ENCODE measurements around the gene GRIPAP1. TPM values are rescaled to one million over a fixed set of nuclear protein-coding genes. Genes with fewer than 3 reads are reported as not detected.

The GRIPAP1 gene
- total and polyA plus RNA-seq, 2 of the 13 experiments (the other 11 are each of a cell fraction or from before 2014, with no cell fraction given), result 16.1 to 22.6 TPM

DNA sequence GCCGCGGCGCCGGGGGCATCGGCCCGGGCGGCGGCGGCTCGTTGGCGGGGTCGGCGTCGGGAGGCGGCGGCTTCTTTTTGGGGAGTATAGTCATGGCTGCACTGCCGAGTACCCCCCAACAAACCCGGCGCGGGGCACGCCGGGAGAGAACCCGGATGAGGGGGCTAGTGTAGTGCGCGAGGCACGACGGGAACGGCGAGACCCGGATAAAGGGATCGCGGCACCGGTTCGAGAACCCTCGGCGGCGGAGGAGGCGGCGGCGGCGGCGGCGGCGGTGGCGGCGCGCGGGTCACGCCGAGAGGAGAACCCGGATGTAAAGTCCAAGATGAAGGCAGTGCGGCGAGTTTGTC lies 44.6 kb downstream of the GRIPAP1 start, which contains the start of gene OTUD5 (continued):
- TF ChIP-seq, protein P1, sequence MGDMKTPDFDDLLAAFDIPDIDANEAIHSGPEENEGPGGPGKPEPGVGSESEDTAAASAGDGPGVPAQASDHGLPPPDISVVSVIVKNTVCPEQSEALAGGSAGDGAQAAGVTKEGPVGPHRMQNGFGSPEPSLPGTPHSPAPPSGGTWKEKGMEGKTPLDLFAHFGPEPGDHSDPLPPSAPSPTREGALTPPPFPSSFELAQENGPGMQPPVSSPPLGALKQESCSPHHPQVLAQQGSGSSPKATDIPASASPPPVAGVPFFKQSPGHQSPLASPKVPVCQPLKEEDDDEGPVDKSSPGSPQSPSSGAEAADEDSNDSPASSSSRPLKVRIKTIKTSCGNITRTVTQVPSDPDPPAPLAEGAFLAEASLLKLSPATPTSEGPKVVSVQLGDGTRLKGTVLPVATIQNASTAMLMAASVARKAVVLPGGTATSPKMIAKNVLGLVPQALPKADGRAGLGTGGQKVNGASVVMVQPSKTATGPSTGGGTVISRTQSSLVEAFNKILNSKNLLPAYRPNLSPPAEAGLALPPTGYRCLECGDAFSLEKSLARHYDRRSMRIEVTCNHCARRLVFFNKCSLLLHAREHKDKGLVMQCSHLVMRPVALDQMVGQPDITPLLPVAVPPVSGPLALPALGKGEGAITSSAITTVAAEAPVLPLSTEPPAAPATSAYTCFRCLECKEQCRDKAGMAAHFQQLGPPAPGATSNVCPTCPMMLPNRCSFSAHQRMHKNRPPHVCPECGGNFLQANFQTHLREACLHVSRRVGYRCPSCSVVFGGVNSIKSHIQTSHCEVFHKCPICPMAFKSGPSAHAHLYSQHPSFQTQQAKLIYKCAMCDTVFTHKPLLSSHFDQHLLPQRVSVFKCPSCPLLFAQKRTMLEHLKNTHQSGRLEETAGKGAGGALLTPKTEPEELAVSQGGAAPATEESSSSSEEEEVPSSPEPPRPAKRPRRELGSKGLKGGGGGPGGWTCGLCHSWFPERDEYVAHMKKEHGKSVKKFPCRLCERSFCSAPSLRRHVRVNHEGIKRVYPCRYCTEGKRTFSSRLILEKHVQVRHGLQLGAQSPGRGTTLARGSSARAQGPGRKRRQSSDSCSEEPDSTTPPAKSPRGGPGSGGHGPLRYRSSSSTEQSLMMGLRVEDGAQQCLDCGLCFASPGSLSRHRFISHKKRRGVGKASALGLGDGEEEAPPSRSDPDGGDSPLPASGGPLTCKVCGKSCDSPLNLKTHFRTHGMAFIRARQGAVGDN (CRISPR knock-in tag; IDR thresholded peaks at IDR 0.05), result peak; percentile 72
- TF ChIP-seq, protein P2, sequence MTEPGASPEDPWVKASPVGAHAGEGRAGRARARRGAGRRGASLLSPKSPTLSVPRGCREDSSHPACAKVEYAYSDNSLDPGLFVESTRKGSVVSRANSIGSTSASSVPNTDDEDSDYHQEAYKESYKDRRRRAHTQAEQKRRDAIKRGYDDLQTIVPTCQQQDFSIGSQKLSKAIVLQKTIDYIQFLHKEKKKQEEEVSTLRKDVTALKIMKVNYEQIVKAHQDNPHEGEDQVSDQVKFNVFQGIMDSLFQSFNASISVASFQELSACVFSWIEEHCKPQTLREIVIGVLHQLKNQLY (CRISPR knock-in tag; IDR thresholded peaks at IDR 0.05), result no peak
- TF ChIP-seq, protein P3, sequence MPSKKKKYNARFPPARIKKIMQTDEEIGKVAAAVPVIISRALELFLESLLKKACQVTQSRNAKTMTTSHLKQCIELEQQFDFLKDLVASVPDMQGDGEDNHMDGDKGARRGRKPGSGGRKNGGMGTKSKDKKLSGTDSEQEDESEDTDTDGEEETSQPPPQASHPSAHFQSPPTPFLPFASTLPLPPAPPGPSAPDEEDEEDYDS (CRISPR knock-in tag; IDR thresholded peaks at IDR 0.05), result peak; percentile 42; the same call in 1 of the 2 replicates

DNA sequence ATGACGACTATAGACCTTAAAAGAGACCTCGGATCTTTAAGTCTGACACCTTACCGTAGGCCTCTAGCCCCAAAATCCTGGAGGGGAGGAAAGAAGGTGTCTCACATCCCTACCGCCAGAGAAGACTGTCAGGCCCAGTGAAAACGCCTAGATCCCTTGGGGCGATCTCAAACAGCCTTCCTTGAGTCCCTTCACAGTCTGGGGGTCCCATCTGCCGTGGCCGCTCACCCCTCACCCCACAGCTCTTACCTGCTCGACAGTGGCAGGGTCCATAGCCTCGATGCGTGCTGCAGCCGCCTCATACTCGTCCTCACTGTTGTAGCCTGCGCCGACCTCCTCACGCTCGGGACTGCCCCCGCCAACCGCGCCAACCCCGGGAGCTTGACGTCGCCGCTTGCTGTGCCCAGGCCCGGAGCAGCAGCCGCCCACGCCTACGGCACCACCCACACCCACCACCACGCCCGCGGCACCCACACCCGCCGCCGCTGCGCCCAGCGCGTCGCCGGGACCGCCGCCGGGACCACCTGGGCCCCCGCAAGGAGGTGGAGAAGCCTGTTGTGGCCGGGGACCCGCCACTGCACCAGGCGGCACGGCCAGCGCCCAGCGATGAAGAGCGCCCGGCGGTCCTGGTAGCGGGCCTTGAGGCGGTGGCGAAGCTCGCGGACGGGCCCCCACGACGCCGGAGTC lies 45.2 kb downstream of the GRIPAP1 start:
- ChIA-PET POLR2A (interaction anchor here (0.7 to 2.4 kb wide), 3 partner anchors 11 to 220 kb away, joined by 3 to 8 read pairs (median 5); partner anchors contain the start of gene TFE3), CTCF (ENCODE audit: low intra/inter-chr PET ratio, low total read pairs) (no interaction called here)
- peak overlapping the region; percentile 82 for H3K9ac ChIP-seq (ENCODE audit: insufficient read depth, low read depth, low read length)
- peak overlapping the region; percentile 65 for H3K27ac ChIP-seq (ENCODE audit: extremely low read length, insufficient read depth, low read length)
- no peak overlapping the region for H2AFZ ChIP-seq (ENCODE audit: low read length)
- no CpG with 5 or more reads among the region's 61 CpGs for WGBS (ENCODE audit: low lambda C conversion rate)
- intact Hi-C loops (cut with micrococcal nuclease; ENCODE audit: unreplicated experiment) (loop anchor here (5.0 kb wide), 1 partner anchor 85 kb away; the partner anchor contains the start of gene TFE3), in situ Hi-C loops (cut with HindIII; ENCODE audit: extremely low pct_ligation_motif_present, low pct_unique_long_range_greater_than_20kb) (no loop called here)
- peaks cover 67% of the 10 kb centered on the region for H3K4me1 ChIP-seq (ENCODE audit: insufficient read depth, low read length)
- H3K79me2 ChIP-seq (ENCODE audit: insufficient read depth, low read length), result peaks cover 50% of the 10 kb centered on the region
- BruUV-seq (replicated peaks), result no TSS peak
- H3K9me3 ChIP-seq (ENCODE audit: low read length), result no peaks in the 10 kb centered on the region
- DNase-seq (ENCODE audit: low spot score) (no peak), ATAC-seq (no peak), FAIRE-seq (no peak)
- H3K4me3 ChIP-seq (replicated peaks in 1 of 3; ENCODE audit: insufficient read depth in 1 of 3, low read depth in 2 of 3, low read length in 3 of 3), result peak overlapping the region; percentile 55 to 81 (median 76)
- peak overlapping the region; percentile 83 for H3K4me2 ChIP-seq (ENCODE audit: low read depth, low read length)
- H3K27me3 ChIP-seq (ENCODE audit: control insufficient read depth in 1 of 2, insufficient read depth in 2 of 2, low read length in 2 of 2), result no peaks in the 10 kb centered on the region
- H3K36me3 ChIP-seq (replicated peaks in 1 of 2; ENCODE audit: control insufficient read depth in 1 of 2, insufficient read depth in 2 of 2, low read length in 2 of 2), result peaks cover 0 to 8% of the 10 kb centered on the region in 2 experiments; a peak in 2 of 5 replicates
- H4K20me1 ChIP-seq (ENCODE audit: insufficient read depth, low read length), result no peaks in the 10 kb centered on the region
- TF ChIP-seq KLF11 (CRISPR knock-in tag; IDR thresholded peaks at IDR 0.05), result no peak
- TF ChIP-seq, protein P4, sequence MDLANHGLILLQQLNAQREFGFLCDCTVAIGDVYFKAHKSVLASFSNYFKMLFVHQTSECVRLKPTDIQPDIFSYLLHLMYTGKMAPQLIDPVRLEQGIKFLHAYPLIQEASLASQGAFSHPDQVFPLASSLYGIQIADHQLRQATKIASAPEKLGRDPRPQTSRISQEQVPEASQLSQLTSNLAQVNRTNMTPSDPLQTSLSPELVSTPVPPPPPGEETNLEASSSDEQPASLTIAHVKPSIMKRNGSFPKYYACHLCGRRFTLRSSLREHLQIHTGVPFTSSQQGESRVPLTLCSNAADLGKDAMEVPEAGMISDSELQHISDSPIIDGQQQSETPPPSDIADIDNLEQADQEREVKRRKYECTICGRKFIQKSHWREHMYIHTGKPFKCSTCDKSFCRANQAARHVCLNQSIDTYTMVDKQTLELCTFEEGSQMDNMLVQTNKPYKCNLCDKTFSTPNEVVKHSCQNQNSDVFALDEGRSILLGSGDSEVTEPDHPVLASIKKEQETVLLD (CRISPR knock-in tag; IDR thresholded peaks at IDR 0.05; ENCODE audit: low read depth), result 0 out of 2 replicates have a peak, but pooled peaks have one; percentile 11
- no peak for TF ChIP-seq ZNF761 (CRISPR knock-in tag; conservative IDR thresholded peaks at IDR 0.05)
- TF ChIP-seq, protein P5, sequence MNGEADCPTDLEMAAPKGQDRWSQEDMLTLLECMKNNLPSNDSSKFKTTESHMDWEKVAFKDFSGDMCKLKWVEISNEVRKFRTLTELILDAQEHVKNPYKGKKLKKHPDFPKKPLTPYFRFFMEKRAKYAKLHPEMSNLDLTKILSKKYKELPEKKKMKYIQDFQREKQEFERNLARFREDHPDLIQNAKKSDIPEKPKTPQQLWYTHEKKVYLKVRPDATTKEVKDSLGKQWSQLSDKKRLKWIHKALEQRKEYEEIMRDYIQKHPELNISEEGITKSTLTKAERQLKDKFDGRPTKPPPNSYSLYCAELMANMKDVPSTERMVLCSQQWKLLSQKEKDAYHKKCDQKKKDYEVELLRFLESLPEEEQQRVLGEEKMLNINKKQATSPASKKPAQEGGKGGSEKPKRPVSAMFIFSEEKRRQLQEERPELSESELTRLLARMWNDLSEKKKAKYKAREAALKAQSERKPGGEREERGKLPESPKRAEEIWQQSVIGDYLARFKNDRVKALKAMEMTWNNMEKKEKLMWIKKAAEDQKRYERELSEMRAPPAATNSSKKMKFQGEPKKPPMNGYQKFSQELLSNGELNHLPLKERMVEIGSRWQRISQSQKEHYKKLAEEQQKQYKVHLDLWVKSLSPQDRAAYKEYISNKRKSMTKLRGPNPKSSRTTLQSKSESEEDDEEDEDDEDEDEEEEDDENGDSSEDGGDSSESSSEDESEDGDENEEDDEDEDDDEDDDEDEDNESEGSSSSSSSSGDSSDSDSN (CRISPR knock-in tag; IDR thresholded peaks at IDR 0.05), result peak; percentile 22; the same call in 1 of the 2 replicates
- no peak for TF ChIP-seq MTA1 (CRISPR knock-in tag; IDR thresholded peaks at IDR 0.05; ENCODE audit: borderline replicate concordance)
- no peak for TF ChIP-seq SOX6 (IDR thresholded peaks at IDR 0.05)
- TF ChIP-seq SOX6 (CRISPR knock-in tag; IDR thresholded peaks at IDR 0.05), result no peak
- TF ChIP-seq, protein P6, sequence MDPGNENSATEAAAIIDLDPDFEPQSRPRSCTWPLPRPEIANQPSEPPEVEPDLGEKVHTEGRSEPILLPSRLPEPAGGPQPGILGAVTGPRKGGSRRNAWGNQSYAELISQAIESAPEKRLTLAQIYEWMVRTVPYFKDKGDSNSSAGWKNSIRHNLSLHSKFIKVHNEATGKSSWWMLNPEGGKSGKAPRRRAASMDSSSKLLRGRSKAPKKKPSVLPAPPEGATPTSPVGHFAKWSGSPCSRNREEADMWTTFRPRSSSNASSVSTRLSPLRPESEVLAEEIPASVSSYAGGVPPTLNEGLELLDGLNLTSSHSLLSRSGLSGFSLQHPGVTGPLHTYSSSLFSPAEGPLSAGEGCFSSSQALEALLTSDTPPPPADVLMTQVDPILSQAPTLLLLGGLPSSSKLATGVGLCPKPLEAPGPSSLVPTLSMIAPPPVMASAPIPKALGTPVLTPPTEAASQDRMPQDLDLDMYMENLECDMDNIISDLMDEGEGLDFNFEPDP (CRISPR knock-in tag; conservative IDR thresholded peaks at IDR 0.05), result 0 out of 2 replicates have a peak, but pooled peaks have one; percentile 18
